HCT116 (cell line): ENCODE data around the gene COL20A1. TPM values are rescaled to one million over a fixed set of nuclear protein-coding genes. Genes with fewer than 3 reads are reported as not detected.

Experiments
- ATAC-seq: fragments of 200-7000 bp; cut with Tn5 transposase; 2 replicates; pipeline ENCODE4 v1.9.1; 2020; ENCODE audit warnings: mild to moderate bottlenecking, moderate library complexity
- BruUV-seq: library from RNA; stranded (reverse); fragments of 400-500 nt; replicated peaks from 2 replicates; lab custom pipeline; 2021; lab: Mats Ljungman, UMichigan
- CTCF ChIA-PET: fragments of 300-600 bp; sonication (Branson Sonifier 250); formaldehyde crosslinking; loops from one replicate; lab custom pipeline; 2021; ENCODE audit warnings: antibody characterized with exemption; lab: Charles Lee
- POLR2A ChIA-PET: fragments of 300-600, 350-600 bp; sonication (Branson Sonifier 250); formaldehyde crosslinking; loops from one replicate; lab custom pipeline; 2021; ENCODE audit warnings: antibody characterized with exemption; lab: Charles Lee
- RAD21 ChIA-PET, 2 experiments: fragments of 300-600 bp; sonication (Branson Sonifier 250); formaldehyde crosslinking; loops; one replicate each; lab custom pipeline; 2023; ENCODE audit warnings: low total read pairs in 2 of 2; ENCODE audit not compliant: uncharacterized antibody in 2 of 2, unreplicated experiment in 2 of 2, low non-redundant PET in 1 of 2; lab: Charles Lee
- DNase-seq: peaks from one replicate; pipeline ENCODE4 v3.0.0-alpha.2; 2010; ENCODE audit warnings: low read depth, low spot score
- H2AFZ ChIP-seq: fragments of 200-600 bp; shearing (Covaris generic), sonication (generic); 2 replicates; pipeline ENCODE4 v1.6.1; 2017; ENCODE audit warnings: low read depth, mixed run types, mixed read lengths, antibody characterized with exemption, low read length; ENCODE audit not compliant: poor library complexity, severe bottlenecking
- H3K27ac ChIP-seq: 2 replicates; pipeline ENCODE4 v1.5.1; 2012; ENCODE audit warnings: low read depth, low read length
- H3K27me3 ChIP-seq: fragments of 200-600 bp; sonication (generic); 2 replicates; pipeline ENCODE4 v1.6.1; 2016; ENCODE audit warnings: mixed run types, low read length, mixed read lengths; ENCODE audit not compliant: insufficient read depth
- H3K36me3 ChIP-seq, 2 experiments: fragments of 200-500 bp in 1 of 2; fragments of 200-600 bp in 1 of 2; sonication (Bioruptor generic) in 1 of 2; sonication (generic) in 1 of 2; 2 replicates each; pipeline versions ENCODE4 v1.5.1 to v1.6.1; 2014 to 2016; ENCODE audit warnings: low read length in 2 of 2, inconsistent platforms in 1 of 2, mixed read lengths in 1 of 2, mixed run types in 1 of 2; ENCODE audit not compliant: insufficient read depth in 2 of 2, control insufficient read depth in 1 of 2
- H3K4me1 ChIP-seq, 2 experiments: fragments of 200-600 bp in 1 of 2; sonication (generic) in 1 of 2; 2 replicates each; pipeline versions ENCODE4 v1.5.1 to v1.6.1; 2012 to 2017; ENCODE audit warnings: low read length in 2 of 2, inconsistent platforms in 1 of 2, mild to moderate bottlenecking in 1 of 2, mixed read lengths in 1 of 2, mixed run types in 1 of 2, moderate library complexity in 1 of 2; ENCODE audit not compliant: insufficient read depth in 2 of 2, control insufficient read depth in 1 of 2
- H3K4me2 ChIP-seq: fragments of 200-600 bp; sonication (generic); 2 replicates; pipeline ENCODE4 v1.6.1; 2017; ENCODE audit warnings: mixed run types, low read length, mixed read lengths
- H3K4me3 ChIP-seq, 2 experiments: fragments of 200-600 bp in 1 of 2; sonication (generic) in 1 of 2; replicated peaks in 1 of 2; 2 replicates each; pipeline ENCODE4 v1.5.1; 2011 to 2016; ENCODE audit warnings: low read length in 2 of 2, control low read depth in 1 of 2, low read depth in 1 of 2, mild to moderate bottlenecking in 1 of 2, mixed read lengths in 1 of 2, mixed run types in 1 of 2
- H3K79me2 ChIP-seq: fragments of 200-600 bp; sonication (generic); 2 replicates; pipeline ENCODE4 v1.6.1; 2017; ENCODE audit warnings: mild to moderate bottlenecking, mixed run types, low read length, moderate library complexity, mixed read lengths; ENCODE audit not compliant: insufficient read depth
- H3K9ac ChIP-seq: fragments of 200-600 bp; sonication (generic); 2 replicates; pipeline ENCODE4 v1.6.1; 2016; ENCODE audit warnings: low read length, mixed read lengths
- H3K9me2 ChIP-seq: fragments of 200-600 bp; sonication (generic), shearing (Covaris generic); 2 replicates; pipeline ENCODE4 v1.6.1; 2017; ENCODE audit warnings: mixed run types, mild to moderate bottlenecking, moderate library complexity; ENCODE audit not compliant: insufficient read depth
- H3K9me3 ChIP-seq, 2 experiments: fragments of 200-500 bp in 1 of 2; fragments of 200-600 bp in 1 of 2; sonication (Bioruptor generic) in 1 of 2; sonication (generic) in 1 of 2; 2 replicates each; pipeline ENCODE4 v1.6.1; 2014 to 2017; ENCODE audit warnings: low read length in 2 of 2, mixed read lengths in 2 of 2, inconsistent platforms in 1 of 2, low read depth in 1 of 2, mild to moderate bottlenecking in 1 of 2, mixed run types in 1 of 2, moderate library complexity in 1 of 2; ENCODE audit not compliant: control insufficient read depth in 1 of 2, insufficient read depth in 1 of 2
- H4K20me1 ChIP-seq: fragments of 200-600 bp; sonication (generic), shearing (Covaris generic); 2 replicates; pipeline ENCODE4 v1.6.1; 2017; ENCODE audit warnings: mixed run types, mild to moderate bottlenecking, moderate library complexity; ENCODE audit not compliant: insufficient read depth
- ATF3 ChIP-seq: IDR thresholded peaks from 2 replicates; pipeline ENCODE4 v1.6.1; 2012
- CEBPB ChIP-seq: IDR thresholded peaks from 2 replicates; pipeline ENCODE4 v1.6.1; 2012; ENCODE audit warnings: low read depth
- EGR1 ChIP-seq: IDR thresholded peaks from 2 replicates; pipeline ENCODE4 v1.6.1; 2012; ENCODE audit warnings: low read depth
- EZH2 ChIP-seq: fragments of 200-600 bp; sonication (generic); IDR thresholded peaks from 2 replicates; pipeline ENCODE4 v1.6.1; 2017; ENCODE audit warnings: antibody characterized with exemption, mixed run types
- JUND ChIP-seq: IDR thresholded peaks from 2 replicates; pipeline ENCODE4 v1.6.1; 2012
- MAX ChIP-seq: IDR thresholded peaks from 2 replicates; pipeline ENCODE4 v1.6.1; 2012
- POLR2A ChIP-seq: IDR thresholded peaks from 2 replicates; pipeline ENCODE4 v1.7.0; 2011; ENCODE audit warnings: borderline replicate concordance; ENCODE audit not compliant: insufficient read depth, insufficient read length; ENCODE audit errors: extremely low read depth
- POLR2AphosphoS5 ChIP-seq: IDR thresholded peaks from 2 replicates; pipeline ENCODE4 v1.6.1; 2011; ENCODE audit warnings: mild to moderate bottlenecking, low read depth, low read length, moderate library complexity
- REST ChIP-seq: IDR thresholded peaks from 2 replicates; pipeline ENCODE4 v1.6.1; 2012; ENCODE audit warnings: low read depth
- SP1 ChIP-seq: IDR thresholded peaks from 2 replicates; pipeline ENCODE4 v1.6.1; 2012; ENCODE audit warnings: low read depth
- YY1 ChIP-seq: IDR thresholded peaks from 2 replicates; pipeline ENCODE4 v1.6.1; 2011; ENCODE audit warnings: low read length, low read depth, moderate library complexity, mild to moderate bottlenecking; ENCODE audit not compliant: insufficient replicate concordance; ENCODE audit errors: extremely low read depth
- ZBTB33 ChIP-seq: IDR thresholded peaks from 2 replicates; pipeline ENCODE4 v1.6.1; 2011; ENCODE audit warnings: mild to moderate bottlenecking, low read length, moderate library complexity; ENCODE audit not compliant: insufficient replicate concordance; ENCODE audit errors: extremely low read depth
- ZFX ChIP-seq: fragments of 450-650 bp; IDR thresholded peaks from 2 replicates; pipeline ENCODE4 v1.6.1; 2017
- intact Hi-C: fragments of 100-400 bp; cut with micrococcal nuclease; formaldehyde crosslinking; loops from 2 replicates; pipeline ENCODE4 v1.10.0; 2022
- total RNA-seq: library from RNA; stranded (reverse); gene quantifications from one replicate; pipeline ENCODE4 v1.2.1, GENCODE V29; 2021; ENCODE audit not compliant: unreplicated experiment

The COL20A1 gene
- total RNA-seq, 1 experiment from 2014 or later, result 0.34 TPM

- DNase-seq, result no peak
- ATAC-seq, result no peak
- intact Hi-C loops, result no loop called here
- ChIA-PET POLR2A (no interaction called here), CTCF (interaction anchor here (3.1 kb wide), 1 partner anchor 70 kb away, joined by 55 read pairs; no protein-coding TSS in a partner anchor), RAD21 (no interaction called here)
- no peaks in the 10 kb centered on the region for H3K4me1 ChIP-seq
- H3K9me3 ChIP-seq, result no peaks in the 10 kb centered on the region
- H4K20me1 ChIP-seq, result no peaks in the 10 kb centered on the region
- TF ChIP-seq REST (no peak), POLR2A (no peak), POLR2AphosphoS5 (no peak), MAX (no peak), ATF3 (no peak), CEBPB (no peak), ZFX (no peak), EZH2 (no peak), SP1 (no peak), JUND (no peak), YY1 (no peak), EGR1 (no peak), ZBTB33 (no peak)
- H3K4me2 ChIP-seq, result no peak overlapping the region
- H3K9me2 ChIP-seq, result no peaks in the 10 kb centered on the region
- H3K79me2 ChIP-seq, result no peaks in the 10 kb centered on the region
- H3K4me3 ChIP-seq, result no peak overlapping the region
- H3K27ac ChIP-seq, result no peak overlapping the region
- no peak overlapping the region for H3K9ac ChIP-seq
- no peaks in the 10 kb centered on the region for H3K27me3 ChIP-seq
- H2AFZ ChIP-seq, result no peak overlapping the region
- BruUV-seq, result no TSS peak
- no peaks in the 10 kb centered on the region for H3K36me3 ChIP-seq
Observed at GRCh38 chr20:63311186-63311832, 18.3 kb downstream of the COL20A1 start.
